KMS-11 (cell line): Measurements from ENCODE around the gene TTYH2.

Experiments
- H2AFZ ChIP-seq: fragments of 200-600 bp; sonication (generic); 2 replicates; pipeline ENCODE4 v1.6.1; 2016; ENCODE audit warnings: antibody characterized with exemption, mixed run types, low read depth
- H3K27ac ChIP-seq: fragments of 200-600 bp; sonication (generic); 2 replicates; pipeline ENCODE4 v1.6.1; 2016; ENCODE audit warnings: mild to moderate bottlenecking, mixed run types
- H3K27me3 ChIP-seq: fragments of 200-600 bp; sonication (generic); 2 replicates; pipeline ENCODE4 v1.6.1; 2017; ENCODE audit warnings: mild to moderate bottlenecking, low read depth, mixed run types, moderate library complexity; ENCODE audit not compliant: insufficient read depth
- H3K36me3 ChIP-seq: fragments of 200-600 bp; sonication (generic); 2 replicates; pipeline ENCODE4 v1.6.1; 2017; ENCODE audit warnings: mild to moderate bottlenecking, mixed run types; ENCODE audit not compliant: insufficient read depth
- H3K4me1 ChIP-seq: fragments of 200-600 bp; sonication (generic); 2 replicates; pipeline ENCODE4 v1.6.1; 2016; ENCODE audit warnings: mild to moderate bottlenecking, low read depth, mixed run types; ENCODE audit not compliant: poor library complexity, severe bottlenecking
- H3K4me2 ChIP-seq: fragments of 200-600 bp; sonication (generic); 2 replicates; pipeline ENCODE4 v1.7.0; 2016; ENCODE audit warnings: mild to moderate bottlenecking, mixed run types
- H3K4me3 ChIP-seq: fragments of 200-600 bp; sonication (generic); IDR thresholded peaks from 2 replicates; pipeline ENCODE4 v1.6.1; 2017; ENCODE audit warnings: low read depth, low read length, mixed read lengths; ENCODE audit not compliant: insufficient read depth
- H3K79me2 ChIP-seq: fragments of 200-600 bp; sonication (generic); 2 replicates; pipeline ENCODE4 v1.6.1; 2016; ENCODE audit warnings: low read depth, mixed run types; ENCODE audit not compliant: insufficient read depth
- H3K9ac ChIP-seq: fragments of 200-600 bp; sonication (generic); 2 replicates; pipeline ENCODE4 v1.6.1; 2016; ENCODE audit warnings: mild to moderate bottlenecking, mixed run types
- H4K20me1 ChIP-seq: fragments of 200-600 bp; sonication (generic); 2 replicates; pipeline ENCODE4 v1.6.1; 2016; ENCODE audit warnings: mild to moderate bottlenecking, mixed run types; ENCODE audit not compliant: insufficient read depth
- CTCF ChIP-seq: fragments of 200-600 bp; sonication (generic); conservative IDR thresholded peaks from 2 replicates; pipeline ENCODE4 v1.6.1; 2017; ENCODE audit warnings: low read depth, mild to moderate bottlenecking, antibody characterized with exemption, low read length, moderate library complexity, mixed read lengths

Gene TTYH2

DNA sequence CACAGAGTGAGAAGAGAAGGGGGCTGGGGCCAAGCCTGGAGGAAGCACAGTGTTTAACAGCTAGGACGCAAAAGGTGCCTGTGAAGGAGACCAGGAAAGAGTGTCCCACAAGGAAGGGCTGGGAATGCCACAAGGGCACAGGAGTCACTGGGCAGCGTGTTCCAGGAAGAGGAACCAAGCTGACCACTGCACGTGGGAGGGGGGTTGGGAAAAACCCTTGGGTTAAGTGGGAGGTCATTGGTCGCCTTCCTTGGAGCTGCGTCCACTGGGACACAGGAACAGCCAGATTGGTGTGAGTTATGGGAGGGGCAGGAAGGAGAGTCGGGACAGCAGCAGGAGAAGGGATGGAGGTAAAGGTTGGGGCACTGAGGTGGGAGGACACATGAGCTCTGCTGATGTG is 12.9 kb downstream of the TTYH2 start:
- Histone ChIP-seq H3K4me2 (no peak overlapping the region), H3K9ac (no peak overlapping the region), H2AFZ (no peak overlapping the region), H3K36me3 (no peaks in the 10 kb centered on the region), H3K27me3 (no peaks in the 10 kb centered on the region), H4K20me1 (no peaks in the 10 kb centered on the region), H3K27ac (no peak overlapping the region), H3K79me2 (no peaks in the 10 kb centered on the region), H3K4me1 (no peaks in the 10 kb centered on the region), H3K4me3 (no peak overlapping the region)
- TF ChIP-seq CTCF: no peak

DNA sequence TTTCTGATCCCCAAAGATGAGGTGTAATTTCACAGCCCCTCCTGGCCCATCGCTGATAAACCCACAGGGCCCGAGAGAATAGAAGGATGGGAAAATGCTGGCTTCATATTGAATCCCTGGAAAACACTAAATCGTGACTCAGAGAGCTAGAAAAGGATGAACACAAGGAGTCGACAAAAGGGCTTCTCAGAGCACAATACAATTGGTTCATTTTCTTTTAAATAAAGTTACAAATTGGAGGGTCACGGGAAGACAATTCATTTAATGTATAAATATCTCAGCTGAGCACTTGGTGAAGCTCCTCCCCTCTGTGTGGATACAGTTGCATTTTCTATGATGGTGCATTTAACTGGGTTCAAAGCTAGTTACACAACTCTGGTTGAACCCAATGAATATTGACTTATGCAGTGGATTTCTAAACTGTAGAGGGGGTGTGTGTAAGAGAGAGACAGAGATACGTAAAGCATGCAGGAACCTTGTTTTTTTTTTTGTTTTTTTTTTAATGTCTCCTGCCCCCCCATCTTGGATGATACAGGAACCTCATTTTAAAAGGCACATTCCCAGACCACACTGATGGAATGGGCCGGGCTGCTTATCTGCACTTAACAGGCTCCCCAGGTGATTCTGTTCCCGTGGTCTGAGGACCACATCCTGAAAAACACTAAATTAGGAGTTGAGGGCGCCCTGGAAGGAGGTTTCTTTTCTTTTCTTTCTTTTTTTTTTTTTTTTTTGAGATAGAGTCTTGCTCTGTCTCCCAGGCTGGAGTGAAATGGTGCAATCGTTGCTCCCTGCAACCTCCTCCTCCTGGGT is 14.1 kb downstream of the TTYH2 start:
- Histone ChIP-seq H3K4me2 (no peak overlapping the region), H3K36me3 (no peaks in the 10 kb centered on the region), H3K27ac (no peak overlapping the region), H3K79me2 (no peaks in the 10 kb centered on the region), H3K9ac (no peak overlapping the region), H4K20me1 (no peaks in the 10 kb centered on the region), H2AFZ (no peak overlapping the region), H3K27me3 (no peaks in the 10 kb centered on the region), H3K4me1 (no peaks in the 10 kb centered on the region), H3K4me3 (no peak overlapping the region)
- TF ChIP-seq CTCF: no peak

DNA sequence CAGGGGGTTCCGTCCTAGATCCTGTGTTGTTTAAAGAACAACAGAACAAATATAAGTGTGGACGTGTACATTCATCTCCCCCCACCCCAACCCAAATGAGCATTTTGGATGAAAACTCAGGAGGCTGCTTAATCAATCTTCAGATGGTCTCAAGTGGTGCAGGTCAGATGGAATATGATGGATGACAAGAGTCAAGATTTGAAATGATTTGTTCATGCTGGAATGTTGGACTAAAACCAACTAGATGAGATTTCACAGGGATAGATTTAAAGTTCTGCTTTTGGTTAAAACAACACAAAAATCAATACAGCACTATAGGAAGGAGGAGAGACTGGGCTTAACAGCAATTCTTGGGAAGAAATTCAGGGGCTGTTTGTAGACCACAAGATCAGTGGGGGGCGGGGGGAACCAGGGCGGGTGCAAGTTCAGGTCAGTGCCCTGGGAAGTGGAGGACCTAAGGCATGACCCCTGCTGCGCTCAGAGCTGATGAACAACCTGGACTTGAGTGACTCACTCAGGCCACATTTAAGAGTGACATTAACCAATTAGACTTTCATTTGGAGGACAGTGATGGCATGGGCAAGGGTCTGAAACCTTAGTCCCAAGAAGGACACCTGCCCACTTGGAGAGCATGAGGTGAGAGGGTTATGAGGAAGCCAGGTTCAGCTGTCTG is 15.1 kb downstream of the TTYH2 start:
- no peak overlapping the region for H3K9ac ChIP-seq

GRCh38 chr17:74230896-74231295 is 17.5 kb downstream of the TTYH2 start:
- no peak for TF ChIP-seq CTCF
- no peak overlapping the region for H2AFZ ChIP-seq
- H3K4me1 ChIP-seq: no peaks in the 10 kb centered on the region
- H3K4me3 ChIP-seq: no peak overlapping the region
- no peaks in the 10 kb centered on the region for H4K20me1 ChIP-seq
- no peak overlapping the region for H3K4me2 ChIP-seq
- H3K9ac ChIP-seq: no peak overlapping the region
- H3K27ac ChIP-seq: no peak overlapping the region
- no peaks in the 10 kb centered on the region for H3K36me3 ChIP-seq
- no peaks in the 10 kb centered on the region for H3K79me2 ChIP-seq
- no peaks in the 10 kb centered on the region for H3K27me3 ChIP-seq

More for the DNA sequence above, 15.1 kb downstream of the TTYH2 start:
- no peak overlapping the region for H3K27ac ChIP-seq
- H2AFZ ChIP-seq: no peak overlapping the region
- TF ChIP-seq CTCF: no peak
- H4K20me1 ChIP-seq: no peaks in the 10 kb centered on the region
- no peak overlapping the region for H3K4me2 ChIP-seq
- no peak overlapping the region for H3K4me3 ChIP-seq
- no peaks in the 10 kb centered on the region for H3K79me2 ChIP-seq
- no peaks in the 10 kb centered on the region for H3K4me1 ChIP-seq
- H3K27me3 ChIP-seq: no peaks in the 10 kb centered on the region
- no peaks in the 10 kb centered on the region for H3K36me3 ChIP-seq
